Endothelial cell of umbilical vein (primary cell): ENCODE data around the gene CLIP4.

Experiments used
- CTCF ChIP-seq, 2 donors: IDR thresholded peaks; 1 replicate in 1 of 2; 2 replicates in 1 of 2; pipeline ENCODE4 v1.5.1; 2011; ENCODE audit warnings: low read length in 2 of 2, mild to moderate bottlenecking in 2 of 2, moderate library complexity in 2 of 2, control low read depth in 1 of 2, inconsistent platforms in 1 of 2, low read depth in 1 of 2; ENCODE audit not compliant: insufficient read depth in 1 of 2; ENCODE audit errors: extremely low read depth in 1 of 2
- EZH2 ChIP-seq: IDR thresholded peaks from 2 replicates; pipeline ENCODE4 v1.6.1; 2012; ENCODE audit warnings: borderline replicate concordance, low read depth, mild to moderate bottlenecking, moderate library complexity, low read length, inconsistent platforms; ENCODE audit not compliant: severe bottlenecking
- FOS ChIP-seq: IDR thresholded peaks from 2 replicates; pipeline ENCODE4 v1.6.1; 2011; ENCODE audit warnings: mild to moderate bottlenecking, low read length, moderate library complexity, borderline replicate concordance; ENCODE audit not compliant: insufficient read depth
- GATA2 ChIP-seq: IDR thresholded peaks from 2 replicates; pipeline ENCODE4 v1.7.0; 2011; ENCODE audit warnings: low read depth, mild to moderate bottlenecking, moderate library complexity, mixed read lengths, low read length; ENCODE audit not compliant: insufficient read length, insufficient read depth
- JUN ChIP-seq: IDR thresholded peaks from 2 replicates; pipeline ENCODE4 v1.6.1; 2011; ENCODE audit warnings: borderline replicate concordance, low read depth; ENCODE audit not compliant: insufficient read length, insufficient read depth
- MAX ChIP-seq: IDR thresholded peaks from 2 replicates; pipeline ENCODE4 v1.6.1; 2011; ENCODE audit not compliant: insufficient read depth, insufficient read length
- MYC ChIP-seq: IDR thresholded peaks from one replicate; pipeline ENCODE4 v1.6.1; 2011; ENCODE audit warnings: mild to moderate bottlenecking, low read depth, low read length
- POLR2A ChIP-seq: IDR thresholded peaks from 2 replicates; pipeline ENCODE4 v1.6.1; 2012; ENCODE audit warnings: low read depth, mild to moderate bottlenecking, control low read depth, low read length
- POLR2AphosphoS5 ChIP-seq: IDR thresholded peaks from 2 replicates; pipeline ENCODE4 v1.6.1; 2012; ENCODE audit warnings: low read depth, mild to moderate bottlenecking, control low read depth, low read length, moderate library complexity; ENCODE audit not compliant: insufficient read depth

- TF ChIP-seq CTCF (IDR thresholded peaks at IDR 0.05; ENCODE audit: extremely low read depth in 1 of 2, insufficient read depth in 1 of 2, low read depth in 1 of 2, low read length in 2 of 2) (no peak), POLR2A (no peak), POLR2AphosphoS5 (no peak), GATA2 (no peak), MAX (no peak), MYC (no peak), FOS (no peak), EZH2 (no peak), JUN (no peak)
Observed at GRCh38 chr2:29071032-29071975, 43.9 kb upstream of the CLIP4 start.
